Osteoblast (primary cell): ENCODE measurements around the gene RND3. TPM values are rescaled to one million over a fixed set of nuclear protein-coding genes. Genes with fewer than 3 reads are reported as not detected.
A peak's percentile ranks its signal among the peaks of the same experiment; 100 is the strongest.

Source experiments
- DNase-seq: peaks from one replicate; pipeline ENCODE4 v3.0.0; 2011; ENCODE audit warnings: low spot score, mixed read lengths; ENCODE audit not compliant: insufficient read length; ENCODE audit errors: missing footprints
- H2AFZ ChIP-seq: 2 replicates; pipeline ENCODE4 v1.6.0; 2011; ENCODE audit warnings: mild to moderate bottlenecking, low read length
- H3K27ac ChIP-seq: 2 replicates; pipeline ENCODE4 v1.5.1; 2011; ENCODE audit warnings: mild to moderate bottlenecking, low read depth, low read length, moderate library complexity
- H3K27me3 ChIP-seq: 2 replicates; pipeline ENCODE4 v1.6.0; 2012; ENCODE audit warnings: mild to moderate bottlenecking, control low read depth, inconsistent platforms, low read length, moderate library complexity; ENCODE audit not compliant: insufficient read depth
- H3K36me3 ChIP-seq: 2 replicates; pipeline ENCODE4 v1.5.1; 2011; ENCODE audit warnings: mild to moderate bottlenecking, low read length, control low read depth, moderate library complexity; ENCODE audit not compliant: insufficient read depth
- H3K4me1 ChIP-seq: 2 replicates; pipeline ENCODE4 v1.5.1; 2011; ENCODE audit warnings: mild to moderate bottlenecking, low read length, control low read depth, moderate library complexity; ENCODE audit not compliant: insufficient read depth
- H3K4me2 ChIP-seq: 2 replicates; pipeline ENCODE4 v1.6.0; 2011; ENCODE audit warnings: mild to moderate bottlenecking, low read length; ENCODE audit not compliant: insufficient read depth
- H3K4me3 ChIP-seq: fragments of 200-600 bp; sonication (generic); 3 replicates; pipeline ENCODE4 v1.5.1; 2012; ENCODE audit warnings: mild to moderate bottlenecking, low read length, inconsistent platforms; ENCODE audit not compliant: insufficient read depth
- H3K79me2 ChIP-seq: 2 replicates; pipeline ENCODE4 v1.6.0; 2012; ENCODE audit warnings: mild to moderate bottlenecking, low read length, control low read depth, inconsistent platforms; ENCODE audit not compliant: insufficient read depth
- H3K9me3 ChIP-seq: 2 replicates; pipeline ENCODE4 v1.5.1; 2011; ENCODE audit warnings: low read depth, low read length, control low read depth
- H4K20me1 ChIP-seq: 2 replicates; pipeline ENCODE4 v1.6.0; 2012; ENCODE audit warnings: mild to moderate bottlenecking, low read length, control low read depth; ENCODE audit not compliant: insufficient read depth
- total RNA-seq: library from RNA; depleted of rRNA; stranded (reverse); fragments of >200 nt; gene quantifications from 2 replicates; pipeline ENCODE4 v1.2.3, GENCODE V29; 2012
- TF ChIP-seq, protein P1 (sequence below): IDR thresholded peaks from 2 replicates; pipeline ENCODE4 v1.5.1; 2011; ENCODE audit warnings: mild to moderate bottlenecking, low read depth, low read length, moderate library complexity; ENCODE audit errors: extremely low read depth

RND3 gene
- total RNA-seq, 1 donor = 241 TPM

DNA sequence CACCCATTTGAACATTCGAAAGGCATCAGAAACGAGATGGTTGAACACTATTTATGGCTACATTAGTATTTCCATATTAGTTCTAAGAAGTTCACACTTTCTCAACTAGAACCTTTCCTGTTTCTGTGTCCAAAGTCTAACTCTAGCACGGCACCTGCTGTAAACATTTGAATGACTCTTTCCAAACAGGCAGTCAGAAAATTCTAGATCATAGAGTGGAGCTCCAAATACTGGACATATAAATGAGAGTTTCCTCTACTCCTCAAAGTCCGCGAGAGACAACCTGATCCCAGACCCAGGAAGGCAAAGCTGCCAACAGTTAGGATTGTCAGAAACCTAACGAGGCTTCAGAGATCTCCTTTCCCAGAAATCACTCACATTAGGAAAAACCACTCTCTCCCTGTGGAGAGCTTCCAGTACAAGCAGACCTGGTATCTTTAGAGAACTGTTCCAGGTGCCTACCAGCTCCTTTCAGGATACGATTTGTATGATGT is 10.6 kb downstream of the RND3 start:
- Histone ChIP-seq H3K79me2 (peaks cover 98% of the 10 kb centered on the region), H3K4me1 (peaks cover 100% of the 10 kb centered on the region), H2AFZ (no peak overlapping the region), H3K27me3 (no peaks in the 10 kb centered on the region), H3K9me3 (no peaks in the 10 kb centered on the region), H3K4me3 (no peak overlapping the region), H4K20me1 (peaks cover 74% of the 10 kb centered on the region), H3K4me2 (peak overlapping the region; percentile 56), H3K27ac (peak overlapping the region; percentile 74), H3K36me3 (peaks cover 67% of the 10 kb centered on the region)
- no peak for DNase-seq
- TF ChIP-seq, protein P1, sequence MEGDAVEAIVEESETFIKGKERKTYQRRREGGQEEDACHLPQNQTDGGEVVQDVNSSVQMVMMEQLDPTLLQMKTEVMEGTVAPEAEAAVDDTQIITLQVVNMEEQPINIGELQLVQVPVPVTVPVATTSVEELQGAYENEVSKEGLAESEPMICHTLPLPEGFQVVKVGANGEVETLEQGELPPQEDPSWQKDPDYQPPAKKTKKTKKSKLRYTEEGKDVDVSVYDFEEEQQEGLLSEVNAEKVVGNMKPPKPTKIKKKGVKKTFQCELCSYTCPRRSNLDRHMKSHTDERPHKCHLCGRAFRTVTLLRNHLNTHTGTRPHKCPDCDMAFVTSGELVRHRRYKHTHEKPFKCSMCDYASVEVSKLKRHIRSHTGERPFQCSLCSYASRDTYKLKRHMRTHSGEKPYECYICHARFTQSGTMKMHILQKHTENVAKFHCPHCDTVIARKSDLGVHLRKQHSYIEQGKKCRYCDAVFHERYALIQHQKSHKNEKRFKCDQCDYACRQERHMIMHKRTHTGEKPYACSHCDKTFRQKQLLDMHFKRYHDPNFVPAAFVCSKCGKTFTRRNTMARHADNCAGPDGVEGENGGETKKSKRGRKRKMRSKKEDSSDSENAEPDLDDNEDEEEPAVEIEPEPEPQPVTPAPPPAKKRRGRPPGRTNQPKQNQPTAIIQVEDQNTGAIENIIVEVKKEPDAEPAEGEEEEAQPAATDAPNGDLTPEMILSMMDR = no peak

DNA sequence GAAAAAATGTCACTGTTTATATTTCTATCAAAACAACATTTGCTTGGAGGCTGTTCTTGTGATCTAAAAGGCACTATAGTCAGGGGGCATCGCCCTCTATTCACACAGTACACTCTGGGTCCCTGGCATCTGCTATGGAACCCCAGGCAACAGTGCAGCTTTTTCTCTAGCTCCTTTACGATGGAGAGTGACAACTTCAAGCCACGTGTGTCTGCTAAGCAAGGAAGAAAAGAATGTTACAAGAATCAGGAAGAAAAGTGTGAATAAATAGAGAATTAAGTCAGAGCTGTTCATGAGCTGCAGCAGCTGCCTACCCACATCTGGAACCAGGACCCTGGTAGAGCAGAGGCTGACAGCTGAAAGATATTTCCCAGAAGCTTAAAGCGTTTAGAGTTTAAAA is 11.2 kb downstream of the RND3 start:
- peaks cover 67% of the 10 kb centered on the region for H3K36me3 ChIP-seq
- TF ChIP-seq, protein P1 = no peak
- H2AFZ ChIP-seq = no peak overlapping the region
- H3K79me2 ChIP-seq = peaks cover 97% of the 10 kb centered on the region
- peaks cover 98% of the 10 kb centered on the region for H3K4me1 ChIP-seq
- H3K27me3 ChIP-seq = no peaks in the 10 kb centered on the region
- peak overlapping the region; percentile 74 for H3K27ac ChIP-seq
- no peaks in the 10 kb centered on the region for H3K9me3 ChIP-seq
- peak overlapping the region; percentile 56 for H3K4me2 ChIP-seq
- DNase-seq = peak; percentile 56
- peaks cover 71% of the 10 kb centered on the region for H4K20me1 ChIP-seq
- H3K4me3 ChIP-seq = no peak overlapping the region

DNA sequence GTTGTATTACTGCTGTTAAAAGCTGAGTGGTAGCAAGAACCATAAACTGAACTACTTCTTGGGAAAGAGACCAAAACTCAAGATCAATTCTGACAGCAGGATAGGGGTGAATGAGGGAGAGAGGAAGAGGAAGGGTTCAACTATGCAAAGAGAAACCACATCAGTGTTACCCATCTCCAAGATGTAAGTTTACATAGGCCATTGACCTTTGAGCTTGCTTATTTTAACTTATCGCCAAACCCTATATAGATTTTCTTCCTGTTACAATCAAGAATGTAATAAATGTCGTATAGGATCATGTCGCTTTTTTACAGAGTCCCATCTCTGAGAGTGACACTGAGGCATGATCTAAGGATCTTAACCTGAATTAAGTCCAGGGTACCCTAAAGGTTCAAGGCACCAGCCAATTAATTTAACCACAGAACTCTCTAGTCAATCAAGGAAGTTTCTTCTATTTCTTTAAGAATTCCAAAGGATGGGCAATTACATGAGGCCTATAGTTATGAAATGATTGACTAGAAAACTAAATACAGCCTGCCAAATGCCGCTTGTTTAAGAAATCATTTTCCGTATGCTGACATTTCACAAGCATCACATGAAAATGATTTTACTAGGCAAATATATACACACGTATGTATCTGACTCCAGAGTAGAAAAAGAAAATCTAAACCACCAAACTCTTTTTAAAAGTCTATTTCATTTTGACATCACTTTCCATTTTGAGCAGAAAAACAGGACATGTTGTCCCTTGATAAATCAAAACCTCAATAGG is 11.8 kb downstream of the RND3 start:
- peaks cover 98% of the 10 kb centered on the region for H3K4me1 ChIP-seq
- H3K36me3 ChIP-seq = peaks cover 67% of the 10 kb centered on the region
- H3K27me3 ChIP-seq = no peaks in the 10 kb centered on the region
- H3K27ac ChIP-seq = peak overlapping the region; percentile 74
- TF ChIP-seq, protein P1 = no peak
- H3K4me2 ChIP-seq = peak overlapping the region; percentile 56
- H3K9me3 ChIP-seq = no peaks in the 10 kb centered on the region
- H2AFZ ChIP-seq = no peak overlapping the region
- H3K79me2 ChIP-seq = peaks cover 97% of the 10 kb centered on the region
- H3K4me3 ChIP-seq = no peak overlapping the region
- no peak for DNase-seq
- H4K20me1 ChIP-seq = peaks cover 66% of the 10 kb centered on the region

DNA sequence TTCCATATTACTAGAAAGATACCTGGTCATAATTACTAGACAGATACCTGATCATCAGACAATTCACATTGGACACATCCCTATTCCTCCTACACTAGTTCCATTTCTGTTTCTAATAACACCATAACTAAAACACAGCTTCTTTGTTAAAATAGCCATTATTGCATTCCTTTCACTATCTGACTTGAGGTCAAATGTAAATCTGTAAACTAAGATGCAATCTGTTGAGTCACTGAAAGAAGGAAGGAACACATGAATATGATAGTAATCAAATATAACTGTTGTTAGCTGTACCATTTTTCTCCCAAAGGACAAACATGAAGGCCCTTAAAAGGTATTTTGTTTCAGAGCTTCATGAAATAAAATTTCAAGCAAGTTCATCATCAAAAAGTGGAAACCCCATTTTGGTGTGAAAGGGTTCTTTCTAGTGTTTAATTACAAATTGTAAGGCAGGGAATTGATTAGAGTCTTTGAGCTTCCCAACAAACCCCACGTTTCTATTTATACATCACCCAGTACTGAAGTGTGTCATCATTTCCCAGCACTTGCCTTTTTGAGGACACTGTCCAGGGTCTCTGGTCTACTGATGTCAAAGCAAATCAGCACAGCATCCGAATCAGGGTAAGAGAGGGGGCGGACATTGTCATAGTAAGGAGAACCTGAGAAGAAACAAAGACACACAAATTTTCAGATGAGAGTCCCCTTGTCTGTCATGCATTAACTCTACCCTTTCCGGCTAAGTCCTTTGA is 13.0 kb downstream of the RND3 start:
- TF ChIP-seq, protein P1 = no peak
- no peaks in the 10 kb centered on the region for H3K9me3 ChIP-seq
- peaks cover 97% of the 10 kb centered on the region for H3K79me2 ChIP-seq
- H3K4me2 ChIP-seq = peak overlapping the region; percentile 7
- H3K4me1 ChIP-seq = peaks cover 98% of the 10 kb centered on the region
- H4K20me1 ChIP-seq = peaks cover 62% of the 10 kb centered on the region
- H3K27ac ChIP-seq = peak overlapping the region; percentile 74
- no peak overlapping the region for H2AFZ ChIP-seq
- DNase-seq = no peak
- H3K36me3 ChIP-seq = peaks cover 74% of the 10 kb centered on the region
- no peak overlapping the region for H3K4me3 ChIP-seq
- no peaks in the 10 kb centered on the region for H3K27me3 ChIP-seq
